Fibroblast of lung (primary cell): Measurements from ENCODE around the gene PRLR.

Experiments used
- EZH2 ChIP-seq: IDR thresholded peaks from 2 replicates; pipeline ENCODE4 v1.5.1; 2012; ENCODE audit warnings: low read length, control low read depth, mild to moderate bottlenecking; ENCODE audit errors: missing control alignments
- TF ChIP-seq, protein P1 (sequence below), 2 donors: IDR thresholded peaks in 1 of 2; conservative IDR thresholded peaks in 1 of 2; 1 replicate in 1 of 2; 2 replicates in 1 of 2; pipeline ENCODE4 v1.5.1; 2011 to 2012; ENCODE audit warnings: low read length in 2 of 2, control low read depth in 1 of 2, inconsistent platforms in 1 of 2, low read depth in 1 of 2, mild to moderate bottlenecking in 1 of 2

DNA sequence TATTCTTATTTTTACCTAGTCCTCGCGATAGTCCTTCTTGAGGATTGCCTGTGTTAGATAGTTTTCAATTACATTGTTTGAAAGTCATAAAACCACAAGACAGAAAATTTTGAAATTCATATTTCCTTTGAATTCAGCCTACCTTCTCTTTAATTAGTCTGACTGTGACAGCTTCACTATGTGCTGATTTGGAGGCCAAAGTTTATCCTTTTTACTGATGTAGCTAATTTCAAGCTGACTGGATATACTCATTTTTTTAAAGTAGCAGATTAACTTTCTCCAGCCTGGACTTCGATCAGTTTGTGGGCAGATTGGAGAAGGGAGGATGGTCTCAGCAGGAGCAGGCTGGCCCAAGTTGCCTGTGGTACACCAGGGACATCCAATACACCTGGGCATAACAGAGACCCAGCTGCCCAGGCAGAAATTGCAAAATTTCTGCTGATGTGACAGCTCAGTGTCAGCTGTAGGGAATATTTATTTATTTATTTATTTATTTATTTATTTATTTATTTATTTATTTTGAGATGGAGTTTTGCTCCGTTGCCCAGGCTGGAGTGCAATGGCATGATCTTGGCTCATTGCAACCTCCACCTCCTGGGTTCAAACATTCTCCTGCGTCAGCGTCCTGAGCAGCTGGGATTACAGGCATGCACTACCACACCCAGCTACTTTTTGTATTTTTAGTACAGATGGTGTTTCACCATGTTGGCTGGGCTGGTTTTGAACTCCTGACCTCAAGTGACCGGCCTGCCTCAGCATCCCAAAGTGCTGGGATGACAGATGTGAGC is 206.7 kb downstream of the PRLR start:
- TF ChIP-seq, protein P1, sequence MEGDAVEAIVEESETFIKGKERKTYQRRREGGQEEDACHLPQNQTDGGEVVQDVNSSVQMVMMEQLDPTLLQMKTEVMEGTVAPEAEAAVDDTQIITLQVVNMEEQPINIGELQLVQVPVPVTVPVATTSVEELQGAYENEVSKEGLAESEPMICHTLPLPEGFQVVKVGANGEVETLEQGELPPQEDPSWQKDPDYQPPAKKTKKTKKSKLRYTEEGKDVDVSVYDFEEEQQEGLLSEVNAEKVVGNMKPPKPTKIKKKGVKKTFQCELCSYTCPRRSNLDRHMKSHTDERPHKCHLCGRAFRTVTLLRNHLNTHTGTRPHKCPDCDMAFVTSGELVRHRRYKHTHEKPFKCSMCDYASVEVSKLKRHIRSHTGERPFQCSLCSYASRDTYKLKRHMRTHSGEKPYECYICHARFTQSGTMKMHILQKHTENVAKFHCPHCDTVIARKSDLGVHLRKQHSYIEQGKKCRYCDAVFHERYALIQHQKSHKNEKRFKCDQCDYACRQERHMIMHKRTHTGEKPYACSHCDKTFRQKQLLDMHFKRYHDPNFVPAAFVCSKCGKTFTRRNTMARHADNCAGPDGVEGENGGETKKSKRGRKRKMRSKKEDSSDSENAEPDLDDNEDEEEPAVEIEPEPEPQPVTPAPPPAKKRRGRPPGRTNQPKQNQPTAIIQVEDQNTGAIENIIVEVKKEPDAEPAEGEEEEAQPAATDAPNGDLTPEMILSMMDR (conservative IDR thresholded peaks at IDR 0.05 in 1 of 2, IDR thresholded peaks at IDR 0.05 in 1 of 2; ENCODE audit: low read depth in 1 of 2, low read length in 2 of 2): no peak
- TF ChIP-seq EZH2: no peak
